Measurements from ENCODE around the gene RBPJ.

DNA sequence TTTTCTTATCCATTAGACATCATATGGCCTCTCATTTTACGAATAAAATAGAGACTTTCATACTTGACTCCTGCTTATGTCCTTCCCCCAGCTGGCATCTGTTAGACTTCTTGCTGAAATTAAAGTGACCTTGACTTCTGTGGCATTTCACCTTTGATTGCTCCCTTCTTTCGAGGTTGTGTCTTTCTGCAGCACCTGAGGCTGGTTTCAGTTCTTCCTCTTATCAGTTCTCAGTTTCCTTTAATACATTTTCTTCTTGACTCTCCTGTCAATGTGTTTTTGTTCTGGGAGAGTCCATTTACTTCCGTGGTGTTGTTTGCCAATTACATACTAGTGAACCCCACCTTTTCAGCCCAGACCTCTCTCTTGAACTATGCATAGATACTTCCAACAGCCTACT, 81.6 kb downstream of the RBPJ start:
- TF ChIP-seq, protein P1, sequence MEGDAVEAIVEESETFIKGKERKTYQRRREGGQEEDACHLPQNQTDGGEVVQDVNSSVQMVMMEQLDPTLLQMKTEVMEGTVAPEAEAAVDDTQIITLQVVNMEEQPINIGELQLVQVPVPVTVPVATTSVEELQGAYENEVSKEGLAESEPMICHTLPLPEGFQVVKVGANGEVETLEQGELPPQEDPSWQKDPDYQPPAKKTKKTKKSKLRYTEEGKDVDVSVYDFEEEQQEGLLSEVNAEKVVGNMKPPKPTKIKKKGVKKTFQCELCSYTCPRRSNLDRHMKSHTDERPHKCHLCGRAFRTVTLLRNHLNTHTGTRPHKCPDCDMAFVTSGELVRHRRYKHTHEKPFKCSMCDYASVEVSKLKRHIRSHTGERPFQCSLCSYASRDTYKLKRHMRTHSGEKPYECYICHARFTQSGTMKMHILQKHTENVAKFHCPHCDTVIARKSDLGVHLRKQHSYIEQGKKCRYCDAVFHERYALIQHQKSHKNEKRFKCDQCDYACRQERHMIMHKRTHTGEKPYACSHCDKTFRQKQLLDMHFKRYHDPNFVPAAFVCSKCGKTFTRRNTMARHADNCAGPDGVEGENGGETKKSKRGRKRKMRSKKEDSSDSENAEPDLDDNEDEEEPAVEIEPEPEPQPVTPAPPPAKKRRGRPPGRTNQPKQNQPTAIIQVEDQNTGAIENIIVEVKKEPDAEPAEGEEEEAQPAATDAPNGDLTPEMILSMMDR (IDR thresholded peaks at IDR 0.05), result no peak
- no peak for TF ChIP-seq POLR2A (IDR thresholded peaks at IDR 0.05)
